H1 (cell line): ENCODE results near the gene IL12RB2. TPM values are rescaled to one million over a fixed set of nuclear protein-coding genes. Genes with fewer than 3 reads are reported as not detected.

Experiments
- CTCF ChIA-PET: fragments of 300-600 bp; sonication (Branson Sonifier 250); formaldehyde crosslinking; loops from one replicate; lab custom pipeline; 2021; ENCODE audit not compliant: partially characterized antibody; lab: Charles Lee
- POLR2A ChIA-PET: fragments of 300-600 bp; sonication (Branson Sonifier 250); formaldehyde crosslinking; loops from one replicate; lab custom pipeline; 2021; ENCODE audit warnings: inconsistent platforms; ENCODE audit not compliant: partially characterized antibody; lab: Charles Lee
- DNase-seq, 2 experiments: peaks; one replicate each; pipeline versions ENCODE4 v3.0.0 to v3.0.0-alpha.2; 2010 to 2022; ENCODE audit warnings: low spot score in 2 of 2, low read depth in 1 of 2, mixed read lengths in 1 of 2
- FAIRE-seq: peaks from 2 replicates; lab custom pipeline; 2011; peaks lifted over from hg19 to GRCh38; lab: Jason Lieb, UNC
- H2AFZ ChIP-seq: 2 replicates; pipeline ENCODE4 v1.8.1; 2012; ENCODE audit warnings: low read length, inconsistent platforms
- H2AK5ac ChIP-seq: 2 replicates; pipeline ENCODE4 v1.6.1; 2013; ENCODE audit warnings: low read depth, low read length
- H2BK120ac ChIP-seq: replicated peaks from 2 replicates; pipeline ENCODE3; 2013; ENCODE audit warnings: low read depth, low read length, inconsistent platforms
- H2BK12ac ChIP-seq: 2 replicates; pipeline ENCODE4 v1.6.1; 2013; ENCODE audit warnings: low read depth, low read length
- H2BK15ac ChIP-seq: 2 replicates; pipeline ENCODE4 v1.6.1; 2013; ENCODE audit warnings: low read length
- H2BK20ac ChIP-seq: 2 replicates; pipeline ENCODE4 v1.6.1; 2013; ENCODE audit warnings: low read length
- H2BK5ac ChIP-seq: 2 replicates; pipeline ENCODE4 v1.6.1; 2013; ENCODE audit warnings: low read depth, low read length
- H3K14ac ChIP-seq: 2 replicates; pipeline ENCODE4 v1.6.1; 2013; ENCODE audit warnings: inconsistent platforms; ENCODE audit not compliant: insufficient read length
- H3K18ac ChIP-seq: 2 replicates; pipeline ENCODE4 v1.6.1; 2013; ENCODE audit warnings: low read length; ENCODE audit errors: extremely low read depth
- H3K23ac ChIP-seq: 2 replicates; pipeline ENCODE4 v1.6.1; 2013; ENCODE audit warnings: inconsistent platforms; ENCODE audit not compliant: insufficient read length
- H3K23me2 ChIP-seq: 2 replicates; pipeline ENCODE4 v1.6.1; 2013; ENCODE audit warnings: low read depth, low read length
- H3K27ac ChIP-seq: 2 replicates; pipeline ENCODE4 v1.6.1; 2011; ENCODE audit warnings: low read depth, low read length, inconsistent platforms
- H3K27me3 ChIP-seq, 4 experiments: replicated peaks in 1 of 4; 1 replicate in 1 of 4; 2 replicates in 3 of 4; pipeline versions ENCODE4 v1.6.1 to v1.8.1; 2011 to 2013; ENCODE audit warnings: low read length in 3 of 4, mild to moderate bottlenecking in 3 of 4, inconsistent platforms in 2 of 4, mixed read lengths in 2 of 4, moderate library complexity in 1 of 4; ENCODE audit not compliant: control insufficient read depth in 3 of 4, insufficient read depth in 3 of 4; ENCODE audit errors: extremely low read depth in 1 of 4
- H3K36me3 ChIP-seq, 4 experiments: 2 replicates each; pipeline versions ENCODE4 v1.6.1 to v1.8.1; 2011 to 2013; ENCODE audit warnings: mild to moderate bottlenecking in 4 of 4, low read length in 3 of 4, moderate library complexity in 2 of 4, control low read depth in 1 of 4, inconsistent platforms in 1 of 4; ENCODE audit not compliant: insufficient read depth in 4 of 4, control insufficient read depth in 2 of 4
- H3K4ac ChIP-seq: replicated peaks from 2 replicates; pipeline ENCODE3; 2013; ENCODE audit warnings: low read length, low read depth, mixed read lengths, inconsistent platforms; ENCODE audit not compliant: insufficient read length
- H3K4me1 ChIP-seq, 4 experiments: replicated peaks in 1 of 4; 1 replicate in 1 of 4; 2 replicates in 3 of 4; pipeline versions ENCODE4 v1.6.1 to v1.8.1; 2011 to 2013; ENCODE audit warnings: low read length in 3 of 4, inconsistent platforms in 2 of 4, mixed read lengths in 1 of 4; ENCODE audit not compliant: insufficient read depth in 4 of 4, control insufficient read depth in 3 of 4
- H3K4me2 ChIP-seq, 2 experiments: 2 replicates each; pipeline versions ENCODE4 v1.6.1 to v1.8.1; 2011 to 2013; ENCODE audit warnings: low read depth in 2 of 2, low read length in 2 of 2, control low read depth in 1 of 2, inconsistent platforms in 1 of 2, mild to moderate bottlenecking in 1 of 2; ENCODE audit not compliant: insufficient read depth in 1 of 2
- H3K4me3 ChIP-seq, 4 experiments: fragments of 200-600, 300-600 bp in 1 of 4; sonication (generic), shearing (Covaris generic), sonication (Bioruptor Twin) in 1 of 4; 2 replicates each; pipeline versions ENCODE4 v1.5.1 to v1.8.1; 2011 to 2016; ENCODE audit warnings: low read length in 4 of 4, low read depth in 3 of 4, control low read depth in 2 of 4, inconsistent platforms in 2 of 4, mild to moderate bottlenecking in 2 of 4, mixed read lengths in 1 of 4, moderate library complexity in 1 of 4; ENCODE audit not compliant: insufficient read depth in 2 of 4; ENCODE audit errors: extremely low read depth in 1 of 4
- H3K56ac ChIP-seq: replicated peaks from 2 replicates; pipeline ENCODE3; 2013; ENCODE audit warnings: low read depth, mild to moderate bottlenecking, mixed read lengths, low read length, inconsistent platforms; ENCODE audit not compliant: insufficient read length
- H3K79me1 ChIP-seq: 2 replicates; pipeline ENCODE4 v1.6.1; 2013; ENCODE audit warnings: low read depth, low read length, control low read depth
- H3K79me2 ChIP-seq, 2 experiments: 2 replicates each; pipeline versions ENCODE4 v1.6.1 to v1.8.1; 2012 to 2013; ENCODE audit warnings: low read length in 2 of 2, mild to moderate bottlenecking in 2 of 2, inconsistent platforms in 1 of 2; ENCODE audit not compliant: insufficient read depth in 2 of 2, control insufficient read depth in 1 of 2
- H3K9ac ChIP-seq, 4 experiments: replicated peaks in 1 of 4; 1 replicate in 1 of 4; 2 replicates in 3 of 4; pipeline versions ENCODE4 v1.6.1 to v1.8.1; 2011 to 2013; ENCODE audit warnings: low read depth in 3 of 4, low read length in 3 of 4, control low read depth in 2 of 4, mild to moderate bottlenecking in 2 of 4, moderate library complexity in 2 of 4, inconsistent platforms in 1 of 4; ENCODE audit errors: extremely low read depth in 1 of 4
- H3K9me3 ChIP-seq, 2 experiments: 2 replicates each; pipeline versions ENCODE4 v1.6.1 to v1.8.1; 2012 to 2013; ENCODE audit warnings: mild to moderate bottlenecking in 2 of 2, moderate library complexity in 2 of 2, control low read depth in 1 of 2, inconsistent platforms in 1 of 2, low read depth in 1 of 2, low read length in 1 of 2, mixed read lengths in 1 of 2; ENCODE audit not compliant: insufficient read depth in 2 of 2
- H4K20me1 ChIP-seq, 2 experiments: replicated peaks in 1 of 2; 2 replicates each; pipeline versions ENCODE3 to v1.8.1; 2011 to 2013; ENCODE audit warnings: inconsistent platforms in 2 of 2, low read length in 2 of 2, mild to moderate bottlenecking in 1 of 2; ENCODE audit not compliant: insufficient read depth in 2 of 2, control insufficient read depth in 1 of 2
- H4K5ac ChIP-seq: 2 replicates; pipeline ENCODE4 v1.6.1; 2013; ENCODE audit warnings: low read length, low read depth, mixed read lengths, inconsistent platforms; ENCODE audit not compliant: insufficient read length
- H4K8ac ChIP-seq: 2 replicates; pipeline ENCODE4 v1.8.0; 2013; ENCODE audit warnings: mild to moderate bottlenecking, moderate library complexity, low read length, inconsistent platforms; ENCODE audit not compliant: insufficient read depth; ENCODE audit errors: extremely low read depth
- H4K91ac ChIP-seq: replicated peaks from 2 replicates; pipeline ENCODE3; 2013; ENCODE audit warnings: low read length, mixed read lengths, inconsistent platforms; ENCODE audit not compliant: insufficient read length
- JUN ChIP-seq: IDR thresholded peaks from 2 replicates; pipeline ENCODE4 v1.6.1; 2011; ENCODE audit warnings: low read depth, mild to moderate bottlenecking, improper control_type of control experiment, low read length
- WGBS, 2 experiments: shearing (Covaris generic) in 1 of 2; methylation state at CpG; one replicate each; pipeline versions ENCODE4 v1.1.6 to v1.1.7; 2013 to 2015; ENCODE audit warnings: low lambda C conversion rate in 2 of 2, mixed read lengths in 2 of 2, inconsistent platforms in 1 of 2, low coverage in 1 of 2, missing lambda C conversion rate in 1 of 2; ENCODE audit not compliant: insufficient replicate concordance in 2 of 2, insufficient coverage in 1 of 2, insufficient read length in 1 of 2; ENCODE audit errors: extremely low coverage in 1 of 2, missing lambda C conversion rate in 1 of 2; 5-methylcytosine and 5-hydroxymethylcytosine counted together
- polyA plus RNA-seq, 7 experiments: library from polyadenylated mRNA; depleted of rRNA in 3 of 7; stranded (reverse) in 5 of 7; unstranded in 2 of 7; fragments of >200 nt in 5 of 7; fragments of 200-250 nt in 2 of 7; gene quantifications; 1 replicate in 5 of 7; 2 replicates in 1 of 7; 4 replicates in 1 of 7; pipeline versions ENCODE4 v1.2.1 to v1.2.3, GENCODE V29; 2011 to 2013; ENCODE audit warnings: missing spikeins in 2 of 7, mixed read lengths in 2 of 7
- total RNA-seq: library from RNA; stranded (reverse); fragmentation: NEBNext Ultra II Directional; extraction: Animal tissue kit (Norgen Biotek cat#: 25700); gene quantifications from 2 replicates; pipeline ENCODE4 v1.2.1, GENCODE V29; 2021

Gene IL12RB2
- total and polyA plus RNA-seq, 2 of the 8 experiments (the other 6 are each of a cell fraction or from before 2014, with no cell fraction given): 1.4 TPM

DNA sequence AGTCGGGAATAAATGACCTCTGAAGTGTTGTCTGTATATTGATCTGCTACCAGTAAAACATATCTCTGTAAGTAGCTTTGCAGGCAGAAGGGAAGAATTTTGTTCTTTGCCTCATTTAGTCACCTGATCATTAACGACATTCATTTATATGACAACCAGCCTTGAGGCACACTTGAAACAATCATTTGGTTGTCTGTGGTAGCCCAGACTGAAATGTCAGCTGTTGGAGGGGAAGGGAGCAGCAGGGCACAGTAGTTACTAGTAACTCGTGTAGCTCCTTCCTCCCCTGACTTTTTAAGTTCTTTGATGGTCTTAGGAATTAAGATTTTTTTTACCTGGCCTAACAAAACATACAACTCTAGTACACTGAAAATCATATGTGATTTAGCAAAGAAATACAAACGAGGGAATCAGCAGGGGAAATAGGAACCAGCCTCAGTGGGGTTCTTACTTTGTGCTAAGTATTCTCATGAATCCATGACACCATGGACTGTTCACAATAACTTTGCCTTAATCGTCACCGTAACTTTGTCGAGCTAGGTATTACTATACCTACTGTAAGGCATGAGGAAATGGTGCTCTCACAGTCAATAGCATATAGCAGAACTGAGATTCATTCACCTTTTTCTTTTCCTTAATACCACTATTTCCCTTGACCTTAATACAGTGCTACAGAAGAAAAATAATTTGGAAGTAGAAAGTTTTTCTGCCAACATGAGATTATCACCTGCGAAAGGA lies 6.4 kb downstream of the IL12RB2 start:
- DNase-seq (no peak), FAIRE-seq (no peak)
- Histone ChIP-seq H4K20me1 (no peaks in the 10 kb centered on the region), H4K5ac (no peak overlapping the region), H3K4me3 (no peak overlapping the region), H3K36me3 (no peaks in the 10 kb centered on the region), H3K9me3 (no peaks in the 10 kb centered on the region; a peak in 1 of 4 replicates), H3K4me1 (peaks cover 0 to 3% (median 0%) of the 10 kb centered on the region in 4 experiments; a peak in 1 of 7 replicates), H3K27me3 (no peaks in the 10 kb centered on the region), H3K56ac (no peak overlapping the region), H3K23me2 (no peaks in the 10 kb centered on the region; the same call in 1 of the 2 replicates), H3K9ac (no peak overlapping the region), H3K4me2 (no peak overlapping the region), H2AFZ (no peak overlapping the region), H3K14ac (no peak overlapping the region), H2BK120ac (no peak overlapping the region), H2BK12ac (no peak overlapping the region), H3K4ac (no peak overlapping the region), H3K27ac (no peak overlapping the region), H2BK5ac (no peak overlapping the region), H3K79me2 (no peaks in the 10 kb centered on the region), H3K18ac (no peak overlapping the region), H3K23ac (no peak overlapping the region), H2BK20ac (no peak overlapping the region), H2AK5ac (no peak overlapping the region), H2BK15ac (no peak overlapping the region), H3K79me1 (no peaks in the 10 kb centered on the region), H4K8ac (no peak overlapping the region), H4K91ac (no peak overlapping the region)
- ChIA-PET CTCF (interaction anchor here (1.6 to 3.9 kb wide), 3 partner anchors 100 to 186 kb away, joined by 5 to 13 read pairs (median 11); no protein-coding TSS in a partner anchor), POLR2A (interaction anchor here (0.6 to 1.1 kb wide), 2 partner anchors 89 to 116 kb away, joined by 3 to 4 read pairs; partner anchors contain the start of gene SERBP1)
- WGBS, 2 experiments: 84% methylated on average over 7 of the region's 8 CpGs; no CpG with 5 or more reads in 1 of the 2 experiments
- TF ChIP-seq JUN: no peak
